Measurements from ENCODE around the gene RGP1. TPM values are rescaled to one million over a fixed set of nuclear protein-coding genes. Genes with fewer than 3 reads are reported as not detected.

The RGP1 gene
- polyA plus RNA-seq, 1 donor (not counting 4 experiments of a cell fraction or from before 2014, with no cell fraction given), result 18.3 TPM

GRCh38 chr9:35740243-35740642, 8.8 kb upstream of the RGP1 start:
- no peak for FAIRE-seq

GRCh38 chr9:35741740-35742139, 7.3 kb upstream of the RGP1 start:
- peaks cover 17% of the 10 kb centered on the region for H3K79me2 ChIP-seq (ENCODE audit: control insufficient read depth, insufficient read depth, low read length)
- TF ChIP-seq EZH2 (IDR thresholded peaks at IDR 0.05; ENCODE audit: low read length), result no peak
- TF ChIP-seq CTCF (optimal IDR thresholded peaks at IDR 0.05 in 1 of 3, IDR thresholded peaks at IDR 0.05 in 1 of 3, conservative IDR thresholded peaks at IDR 0.05 in 1 of 3; ENCODE audit: extremely low read depth in 1 of 3, insufficient read depth in 2 of 3, low read length in 3 of 3), result no peak
- peaks cover 7% of the 10 kb centered on the region for H3K4me1 ChIP-seq (ENCODE audit: control insufficient read depth, extremely low read depth, insufficient read depth, low read length)
- no peak overlapping the region for H3K27ac ChIP-seq (ENCODE audit: control insufficient read depth, insufficient read depth, low read length)
- FAIRE-seq (no peak), DNase-seq (ENCODE audit: low read depth, low spot score) (no peak)
- H3K27me3 ChIP-seq (ENCODE audit: control insufficient read depth, extremely low read depth, insufficient read depth, low read length), result no peaks in the 10 kb centered on the region
- dilution Hi-C loops (cut with MboI; ENCODE audit: extremely low pct_ligation_motif_present, low sequenced_read_pairs), result no loop called here
- peaks cover 40 to 57% of the 10 kb centered on the region in 2 experiments for H3K36me3 ChIP-seq (ENCODE audit: control insufficient read depth in 2 of 2, extremely low read depth in 1 of 2, insufficient read depth in 2 of 2, low read length in 2 of 2)
- H3K9me3 ChIP-seq (ENCODE audit: control insufficient read depth, low read depth, low read length), result no peaks in the 10 kb centered on the region
- H2AFZ ChIP-seq (ENCODE audit: control insufficient read depth, low read length), result no peak overlapping the region
- no peak overlapping the region for H3K4me2 ChIP-seq (ENCODE audit: control insufficient read depth, extremely low read depth, insufficient read depth, low read depth, low read length)
- no peak overlapping the region for H3K9ac ChIP-seq (ENCODE audit: control insufficient read depth, extremely low read depth, insufficient read depth, low read length)
- H4K20me1 ChIP-seq (ENCODE audit: control insufficient read depth, extremely low read depth, insufficient read depth, low read length), result no peaks in the 10 kb centered on the region
- H3K9me1 ChIP-seq (ENCODE audit: control insufficient read depth, extremely low read depth, insufficient read depth, low read length), result peaks cover 3% of the 10 kb centered on the region
- no peak overlapping the region for H3K4me3 ChIP-seq (ENCODE audit: control insufficient read depth in 2 of 3, extremely low read depth in 1 of 3, insufficient read depth in 2 of 3, low read depth in 1 of 3, low read length in 3 of 3)

More at GRCh38 chr9:35740243-35740642, 8.8 kb upstream of the RGP1 start:
- H3K9ac ChIP-seq (ENCODE audit: control insufficient read depth, extremely low read depth, insufficient read depth, low read length), result no peak overlapping the region
- no peaks in the 10 kb centered on the region for H3K27me3 ChIP-seq (ENCODE audit: control insufficient read depth, extremely low read depth, insufficient read depth, low read length)
- H3K79me2 ChIP-seq (ENCODE audit: control insufficient read depth, insufficient read depth, low read length), result peaks cover 6% of the 10 kb centered on the region
- no peak overlapping the region for H3K27ac ChIP-seq (ENCODE audit: control insufficient read depth, insufficient read depth, low read length)
- H4K20me1 ChIP-seq (ENCODE audit: control insufficient read depth, extremely low read depth, insufficient read depth, low read length), result no peaks in the 10 kb centered on the region
- H3K36me3 ChIP-seq (ENCODE audit: control insufficient read depth in 2 of 2, extremely low read depth in 1 of 2, insufficient read depth in 2 of 2, low read length in 2 of 2), result peaks cover 55 to 69% of the 10 kb centered on the region in 2 experiments
- no peaks in the 10 kb centered on the region for H3K9me3 ChIP-seq (ENCODE audit: control insufficient read depth, low read depth, low read length)
- dilution Hi-C loops (cut with MboI; ENCODE audit: extremely low pct_ligation_motif_present, low sequenced_read_pairs), result no loop called here
- H3K9me1 ChIP-seq (ENCODE audit: control insufficient read depth, extremely low read depth, insufficient read depth, low read length), result no peaks in the 10 kb centered on the region
- DNase-seq (ENCODE audit: low read depth, low spot score), result no peak
- no peak overlapping the region for H2AFZ ChIP-seq (ENCODE audit: control insufficient read depth, low read length)
- H3K4me2 ChIP-seq (ENCODE audit: control insufficient read depth, extremely low read depth, insufficient read depth, low read depth, low read length), result no peak overlapping the region
- no peak for TF ChIP-seq EZH2 (IDR thresholded peaks at IDR 0.05; ENCODE audit: low read length)
- TF ChIP-seq CTCF (optimal IDR thresholded peaks at IDR 0.05 in 1 of 3, IDR thresholded peaks at IDR 0.05 in 1 of 3, conservative IDR thresholded peaks at IDR 0.05 in 1 of 3; ENCODE audit: extremely low read depth in 1 of 3, insufficient read depth in 2 of 3, low read length in 3 of 3), result no peak
- H3K4me1 ChIP-seq (ENCODE audit: control insufficient read depth, extremely low read depth, insufficient read depth, low read length), result no peaks in the 10 kb centered on the region
- H3K4me3 ChIP-seq (ENCODE audit: control insufficient read depth in 2 of 3, extremely low read depth in 1 of 3, insufficient read depth in 2 of 3, low read depth in 1 of 3, low read length in 3 of 3), result no peak overlapping the region

Data from keratinocyte (primary cell).